Mesothelial cell of epicardium (in vitro differentiated cells): ENCODE measurements around the gene CLPTM1L. TPM values are rescaled to one million over a fixed set of nuclear protein-coding genes. Genes with fewer than 3 reads are reported as not detected.
"Not testable (repeated sequence)": the region's sequence is repeated elsewhere in the genome, so short reads cannot be mapped to it uniquely, and the experiment has no call there.

ENCODE experiments used
- DNase-seq, 2 experiments: peaks; one replicate each; pipeline ENCODE4 v3.0.0; 2021; ENCODE audit warnings: low spot score in 2 of 2; ENCODE audit not compliant: unreplicated experiment in 2 of 2
- H3K27ac Mint-ChIP-seq: 2 replicates; pipeline ENCODE4 v1.8.0; 2021; ENCODE audit warnings: mixed read lengths
- H3K27me3 Mint-ChIP-seq: 2 replicates; pipeline ENCODE4 v1.8.0; 2021; ENCODE audit warnings: low read depth, mixed read lengths
- H3K36me3 Mint-ChIP-seq: 2 replicates; pipeline ENCODE4 v1.8.0; 2021; ENCODE audit warnings: mixed read lengths
- H3K4me1 Mint-ChIP-seq: 2 replicates; pipeline ENCODE4 v1.8.0; 2021; ENCODE audit warnings: mixed read lengths
- H3K4me3 Mint-ChIP-seq: 2 replicates; pipeline ENCODE4 v1.8.0; 2021; ENCODE audit warnings: mild to moderate bottlenecking, moderate library complexity, mixed read lengths
- H3K9me3 Mint-ChIP-seq: 2 replicates; pipeline ENCODE4 v1.8.0; 2021; ENCODE audit warnings: mixed read lengths
- total RNA-seq: library from RNA; stranded (reverse); gene quantifications from 3 replicates; pipeline ENCODE4 v1.2.1, GENCODE V29; 2021
- TF ChIP-seq, protein P1 (sequence below): fragments of 200-600 bp; sonication (generic); IDR thresholded peaks from one replicate; pipeline ENCODE4 v1.5.0; 2021; ENCODE audit warnings: antibody characterized with exemption; ENCODE audit not compliant: unreplicated experiment

CLPTM1L gene
- total RNA-seq, 1 donor from 2014 or later = 83.7 TPM

GRCh38 chr5:1342268-1342667 is 2.6 kb downstream of the CLPTM1L start:
- H3K27me3 Mint-ChIP-seq = no peaks in the 10 kb centered on the region
- DNase-seq = no peak
- TF ChIP-seq, protein P1, sequence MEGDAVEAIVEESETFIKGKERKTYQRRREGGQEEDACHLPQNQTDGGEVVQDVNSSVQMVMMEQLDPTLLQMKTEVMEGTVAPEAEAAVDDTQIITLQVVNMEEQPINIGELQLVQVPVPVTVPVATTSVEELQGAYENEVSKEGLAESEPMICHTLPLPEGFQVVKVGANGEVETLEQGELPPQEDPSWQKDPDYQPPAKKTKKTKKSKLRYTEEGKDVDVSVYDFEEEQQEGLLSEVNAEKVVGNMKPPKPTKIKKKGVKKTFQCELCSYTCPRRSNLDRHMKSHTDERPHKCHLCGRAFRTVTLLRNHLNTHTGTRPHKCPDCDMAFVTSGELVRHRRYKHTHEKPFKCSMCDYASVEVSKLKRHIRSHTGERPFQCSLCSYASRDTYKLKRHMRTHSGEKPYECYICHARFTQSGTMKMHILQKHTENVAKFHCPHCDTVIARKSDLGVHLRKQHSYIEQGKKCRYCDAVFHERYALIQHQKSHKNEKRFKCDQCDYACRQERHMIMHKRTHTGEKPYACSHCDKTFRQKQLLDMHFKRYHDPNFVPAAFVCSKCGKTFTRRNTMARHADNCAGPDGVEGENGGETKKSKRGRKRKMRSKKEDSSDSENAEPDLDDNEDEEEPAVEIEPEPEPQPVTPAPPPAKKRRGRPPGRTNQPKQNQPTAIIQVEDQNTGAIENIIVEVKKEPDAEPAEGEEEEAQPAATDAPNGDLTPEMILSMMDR = no peak
- H3K36me3 Mint-ChIP-seq = peaks cover 17% of the 10 kb centered on the region
- no peaks in the 10 kb centered on the region for H3K9me3 Mint-ChIP-seq
- H3K4me1 Mint-ChIP-seq = peaks cover 15% of the 10 kb centered on the region
- H3K4me3 Mint-ChIP-seq = no peak overlapping the region
- no peak overlapping the region for H3K27ac Mint-ChIP-seq

- TF ChIP-seq, protein P1 = no peak
- Mint-ChIP-seq H3K36me3 (peaks cover 17% of the 10 kb centered on the region), H3K27me3 (no peaks in the 10 kb centered on the region), H3K4me1 (peaks cover 15% of the 10 kb centered on the region), H3K9me3 (no peaks in the 10 kb centered on the region), H3K4me3 (no peak overlapping the region), H3K27ac (no peak overlapping the region)
- no peak for DNase-seq
These were observed 3.0 kb downstream of the CLPTM1L start for GRCh38 chr5:1341863-1342262.

DNA sequence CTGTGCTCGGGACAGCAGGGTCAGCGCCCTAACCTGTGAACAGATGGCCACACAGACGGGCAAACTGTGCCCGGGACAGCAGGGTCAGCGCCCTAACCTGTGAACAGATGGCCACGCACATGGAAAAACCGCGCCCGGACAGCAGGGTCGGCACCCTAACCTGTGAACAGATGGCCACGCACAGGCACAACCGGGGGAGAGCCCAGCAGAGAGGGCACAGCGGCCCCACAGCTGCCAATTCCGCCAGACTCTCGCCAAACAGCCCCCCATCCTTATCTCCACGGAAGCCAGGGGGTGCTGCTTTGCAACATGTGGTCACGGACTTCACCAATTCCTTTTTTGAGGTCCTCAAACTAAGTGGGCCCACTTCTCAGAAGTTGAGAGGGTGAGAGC is 5.1 kb downstream of the CLPTM1L start:
- not testable (repeated sequence) for H3K4me3 Mint-ChIP-seq, DNase-seq, H3K27ac Mint-ChIP-seq, H3K9me3 Mint-ChIP-seq, H3K4me1 Mint-ChIP-seq, H3K27me3 Mint-ChIP-seq
- H3K36me3 Mint-ChIP-seq = peaks cover 18% of the 10 kb centered on the region

GRCh38 chr5:1339139-1339817 is 5.6 kb downstream of the CLPTM1L start:
- H3K4me1 Mint-ChIP-seq, H3K9me3 Mint-ChIP-seq, H3K27me3 Mint-ChIP-seq, DNase-seq, H3K4me3 Mint-ChIP-seq, H3K27ac Mint-ChIP-seq: not testable (repeated sequence)
- H3K36me3 Mint-ChIP-seq = peaks cover 18% of the 10 kb centered on the region

DNA sequence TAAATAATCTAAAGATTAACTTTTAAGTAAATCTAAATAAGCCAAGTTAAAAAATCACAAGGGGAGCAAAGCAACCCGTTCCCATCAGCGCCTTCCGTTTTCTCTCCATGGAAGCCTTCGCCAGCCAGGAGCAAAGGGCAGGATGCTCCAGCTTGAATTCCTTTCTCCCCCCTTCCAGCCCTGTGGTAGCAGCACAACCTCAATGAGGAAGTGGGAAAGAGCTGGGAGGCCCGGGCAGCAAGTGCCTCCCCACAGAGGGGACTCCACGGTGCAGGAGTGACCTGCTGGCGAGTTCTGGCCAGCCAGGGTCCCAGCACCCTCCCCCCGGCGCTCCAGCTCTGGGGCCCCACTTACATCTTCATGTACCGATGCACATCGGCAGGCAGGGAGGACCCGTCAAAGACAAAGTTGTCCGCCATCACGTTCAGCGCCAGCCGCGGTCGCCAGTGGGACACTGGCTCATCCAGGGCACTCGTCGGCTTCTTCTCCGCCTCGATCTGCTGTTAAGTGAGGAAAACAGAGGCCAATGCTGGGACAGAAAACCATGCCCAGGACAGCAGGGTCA is 6.3 kb downstream of the CLPTM1L start:
- Mint-ChIP-seq H3K4me3 (no peak overlapping the region), H3K27me3 (no peaks in the 10 kb centered on the region), H3K9me3 (no peaks in the 10 kb centered on the region), H3K4me1 (peaks cover 3% of the 10 kb centered on the region), H3K36me3 (peaks cover 16% of the 10 kb centered on the region), H3K27ac (no peak overlapping the region)
- TF ChIP-seq, protein P1 = no peak
- DNase-seq = no peak

DNA sequence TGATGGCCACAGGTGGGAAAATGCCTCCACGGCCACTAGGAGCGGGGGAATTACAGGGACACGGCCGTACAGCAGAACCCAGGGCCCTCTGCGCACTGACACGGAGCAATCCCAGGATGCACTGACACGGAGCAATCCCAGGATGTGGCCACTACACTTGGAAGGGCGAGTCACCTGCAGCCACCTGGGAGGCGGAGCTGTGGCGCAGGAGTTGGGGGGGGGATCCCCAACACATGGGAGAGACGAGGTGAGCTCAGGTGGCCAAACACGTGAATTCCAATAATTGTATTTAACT is 6.8 kb downstream of the CLPTM1L start:
- peaks cover 14% of the 10 kb centered on the region for H3K36me3 Mint-ChIP-seq
- no peaks in the 10 kb centered on the region for H3K9me3 Mint-ChIP-seq
- no peak for DNase-seq
- H3K4me1 Mint-ChIP-seq = peaks cover under 1% of the 10 kb centered on the region
- no peak overlapping the region for H3K4me3 Mint-ChIP-seq
- TF ChIP-seq, protein P1 = no peak
- no peaks in the 10 kb centered on the region for H3K27me3 Mint-ChIP-seq
- no peak overlapping the region for H3K27ac Mint-ChIP-seq
